Activated T-cell treated with anti-CD3 and anti-CD28 coated beads, Interleukin-2, amount 50 U/mL, for 72 hours (primary cell): ENCODE data around the gene POLR1C. TPM values are rescaled to one million over a fixed set of nuclear protein-coding genes. Genes with fewer than 3 reads are reported as not detected.
A peak's percentile ranks its signal among the peaks of the same experiment; 100 is the strongest.

Source experiments
- ATAC-seq, 2 donors: fragments of 150-1000 bp; cut with Tn5 transposase; replicated peaks in 1 of 2; 2 replicates each; pipeline ENCODE4 v1.10.0; 2021; ENCODE audit warnings: moderate library complexity in 2 of 2, mild to moderate bottlenecking in 1 of 2
- DNase-seq, 2 donors: peaks; one replicate each; pipeline ENCODE4 v3.0.0; 2021 to 2022; ENCODE audit warnings: mixed read lengths in 1 of 2
- H3K27ac Mint-ChIP-seq: one replicate; pipeline ENCODE4 v1.8.0; 2022; ENCODE audit warnings: mild to moderate bottlenecking, moderate library complexity, mixed read lengths
- H3K27me3 Mint-ChIP-seq: one replicate; pipeline ENCODE4 v1.8.0; 2022; ENCODE audit warnings: low read depth, mixed read lengths
- H3K36me3 Mint-ChIP-seq, 2 donors: one replicate each; pipeline ENCODE4 v1.8.0; 2022; ENCODE audit warnings: mixed read lengths in 2 of 2, mild to moderate bottlenecking in 1 of 2; ENCODE audit not compliant: insufficient read depth in 2 of 2
- H3K4me1 Mint-ChIP-seq: one replicate; pipeline ENCODE4 v1.8.0; 2022; ENCODE audit warnings: low read depth, mixed read lengths
- H3K4me3 Mint-ChIP-seq, 2 donors: one replicate each; pipeline ENCODE4 v1.8.0; 2022; ENCODE audit warnings: mild to moderate bottlenecking in 2 of 2, mixed read lengths in 2 of 2, moderate library complexity in 2 of 2
- H3K9me3 Mint-ChIP-seq, 2 donors: one replicate each; pipeline ENCODE4 v1.8.0; 2022; ENCODE audit warnings: mixed read lengths in 2 of 2
- total RNA-seq, 2 donors: library from RNA; stranded (reverse); gene quantifications; one replicate each; pipeline ENCODE4 v1.2.3, GENCODE V29; 2022

POLR1C gene
- total RNA-seq, 2 donors from 2014 or later, result 39.1 to 42.4 TPM

DNA sequence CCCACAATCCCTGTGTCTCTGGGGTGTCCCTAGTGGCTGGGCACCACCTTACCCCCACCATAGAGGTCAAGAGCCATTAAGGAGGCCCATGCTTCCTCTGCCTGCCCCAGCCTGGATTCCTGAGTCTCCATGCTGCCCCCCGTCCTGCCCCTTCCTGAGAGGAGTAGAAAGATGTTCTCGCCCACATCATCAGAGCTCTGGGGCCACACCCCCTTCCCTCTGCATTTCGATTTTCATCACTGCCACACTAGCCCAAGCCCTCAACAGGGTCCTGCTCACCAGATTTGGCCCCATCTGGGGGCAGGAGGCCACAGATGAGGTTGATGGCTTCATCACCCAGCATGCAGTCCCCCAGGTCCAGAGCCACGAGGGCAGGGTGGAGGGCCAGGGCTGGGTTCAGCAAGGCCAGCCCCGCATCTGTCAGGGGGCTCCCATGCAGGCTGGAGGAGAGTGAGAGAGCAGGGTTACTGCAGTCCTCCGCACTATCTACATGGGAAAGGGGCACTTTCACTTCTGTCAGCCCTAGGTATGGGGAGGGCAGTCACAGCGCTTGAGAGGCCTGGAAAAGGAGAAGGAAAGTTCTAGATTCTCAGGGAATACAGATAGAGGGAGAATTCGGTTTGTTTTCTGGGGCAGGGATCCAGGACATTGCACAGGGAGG lies 8.3 kb upstream of the POLR1C start:
- H3K4me1 Mint-ChIP-seq, result peaks cover 21% of the 10 kb centered on the region
- peaks cover 4% of the 10 kb centered on the region in 2 donors for H3K36me3 Mint-ChIP-seq
- peak overlapping the region; percentile 69 to 76 for H3K4me3 Mint-ChIP-seq
- ATAC-seq (no peak), DNase-seq (no peak)
- H3K9me3 Mint-ChIP-seq, result no peaks in the 10 kb centered on the region
- H3K27ac Mint-ChIP-seq, result no peak overlapping the region
- H3K27me3 Mint-ChIP-seq, result peaks cover 23% of the 10 kb centered on the region

DNA sequence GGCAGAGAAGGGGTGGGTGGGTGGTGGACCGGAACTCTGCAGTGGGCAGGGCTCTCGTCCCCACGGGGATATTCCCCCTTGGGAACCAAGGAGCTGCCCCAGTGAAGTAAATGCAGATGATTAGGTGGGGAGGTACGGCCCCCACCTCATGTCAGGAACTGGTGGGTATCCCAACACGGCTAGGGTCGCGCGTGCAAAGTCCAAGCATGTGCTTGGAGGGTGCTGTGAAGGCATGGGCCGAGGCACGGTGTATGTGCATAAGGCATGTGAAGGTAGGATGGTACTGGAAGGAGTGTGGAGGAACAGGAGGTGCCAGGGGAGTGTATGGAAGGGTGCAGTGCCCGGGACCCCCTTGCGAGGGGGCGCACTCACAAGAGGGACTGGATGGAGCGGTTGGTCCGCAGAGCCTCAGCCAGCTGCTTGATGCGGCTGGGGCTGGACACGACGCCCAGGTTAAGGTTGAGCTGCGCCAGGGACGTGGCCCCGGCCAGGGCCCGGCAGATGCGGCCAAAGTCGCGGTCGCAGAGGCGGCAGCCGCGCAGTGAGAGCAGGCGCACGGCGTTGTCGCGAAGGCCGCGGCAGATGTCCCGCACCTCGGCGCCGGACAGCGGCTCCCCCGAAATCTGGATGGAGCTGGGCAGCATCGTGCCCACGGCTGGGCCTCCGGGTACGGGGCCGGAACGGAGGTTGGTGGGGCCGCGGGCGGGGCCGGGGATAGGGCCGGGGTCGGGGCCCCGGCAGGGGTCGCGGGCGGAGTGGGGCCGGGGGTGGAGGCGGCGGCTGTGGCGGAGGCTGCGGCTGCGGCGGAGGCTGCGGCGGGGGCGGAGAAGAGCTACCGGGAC lies 7.5 kb upstream of the POLR1C start:
- no peaks in the 10 kb centered on the region for H3K9me3 Mint-ChIP-seq
- DNase-seq, result no peak
- H3K36me3 Mint-ChIP-seq, result peaks cover 4% of the 10 kb centered on the region in 2 donors
- peak overlapping the region; percentile 73 to 79 for H3K4me3 Mint-ChIP-seq
- peaks cover 21% of the 10 kb centered on the region for H3K4me1 Mint-ChIP-seq
- peaks cover 23% of the 10 kb centered on the region for H3K27me3 Mint-ChIP-seq
- peak overlapping the region; percentile 5 for H3K27ac Mint-ChIP-seq
- ATAC-seq, result peak; percentile 5 to 6

DNA sequence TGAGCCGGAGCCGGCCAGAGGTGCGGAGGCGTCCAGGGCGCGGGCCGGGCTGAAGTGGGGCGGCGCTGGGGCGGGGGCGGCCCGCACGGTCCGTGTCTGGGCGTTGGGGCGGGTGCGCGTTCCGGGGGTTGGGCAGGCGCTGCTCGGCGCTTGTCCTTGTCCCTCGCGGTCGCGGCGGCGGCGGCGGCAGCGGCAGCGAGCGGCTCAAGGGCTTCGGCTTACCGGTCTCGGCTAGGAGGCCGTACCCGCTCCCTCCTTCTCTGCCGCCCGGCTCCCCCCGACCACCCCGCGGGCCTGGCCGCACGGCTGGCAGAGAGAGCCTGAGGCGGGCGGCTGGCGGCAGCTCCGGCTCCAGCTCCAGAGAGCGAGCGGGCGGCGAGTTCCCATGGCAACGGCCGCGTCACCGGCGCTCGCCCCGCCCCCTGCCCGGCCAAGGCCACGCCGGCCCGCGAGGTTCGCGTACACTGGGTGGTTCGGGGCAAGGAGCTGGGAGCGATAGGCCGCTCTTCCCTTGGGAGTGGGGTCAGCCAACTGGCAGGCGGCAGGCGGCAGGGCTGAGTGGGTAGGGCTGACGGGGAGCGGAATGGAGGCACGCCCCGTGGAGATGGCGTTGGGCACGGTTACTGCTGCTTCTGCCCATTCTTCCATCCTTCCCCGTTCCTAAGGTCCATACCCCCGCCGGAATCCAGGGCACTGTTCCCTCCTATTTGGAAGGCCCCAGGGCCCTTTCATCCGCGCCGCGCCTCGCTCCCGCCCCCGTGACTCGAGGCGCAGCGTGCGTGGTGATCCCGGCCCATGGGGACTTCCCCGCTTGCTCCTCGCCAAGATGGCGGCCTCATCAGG lies 6.7 kb upstream of the POLR1C start, which contains the start of gene LRRC73:
Gene LRRC73, minus strand, starts transcription at position 363 of the 843 bp plus-strand sequence. CDS start 561 bp downstream, outside the sequence.
- peak; percentile 84 to 88 for DNase-seq
- Mint-ChIP-seq H3K27me3 (peaks cover 23% of the 10 kb centered on the region), H3K27ac (peak within 1 kb of the TSS; percentile 5), H3K36me3 (peaks cover 5 to 6% of the 10 kb centered on the region in 2 donors), H3K4me1 (peaks cover 21% of the 10 kb centered on the region), H3K4me3 (peak within 1 kb of the TSS; percentile 79), H3K9me3 (no peaks in the 10 kb centered on the region)
- peak; percentile 78 to 81 for ATAC-seq

- no peaks in the 10 kb centered on the region for H3K9me3 Mint-ChIP-seq
- peaks cover 5 to 7% of the 10 kb centered on the region in 2 donors for H3K36me3 Mint-ChIP-seq
- DNase-seq (no peak), ATAC-seq (no peak)
- H3K4me3 Mint-ChIP-seq, result peak overlapping the region; percentile 71 to 79
- peaks cover 21% of the 10 kb centered on the region for H3K4me1 Mint-ChIP-seq
- no peak overlapping the region for H3K27ac Mint-ChIP-seq
- H3K27me3 Mint-ChIP-seq, result peaks cover 23% of the 10 kb centered on the region
Measured at GRCh38 chr6:43510827-43511163, 6.1 kb upstream of the POLR1C start.

DNA sequence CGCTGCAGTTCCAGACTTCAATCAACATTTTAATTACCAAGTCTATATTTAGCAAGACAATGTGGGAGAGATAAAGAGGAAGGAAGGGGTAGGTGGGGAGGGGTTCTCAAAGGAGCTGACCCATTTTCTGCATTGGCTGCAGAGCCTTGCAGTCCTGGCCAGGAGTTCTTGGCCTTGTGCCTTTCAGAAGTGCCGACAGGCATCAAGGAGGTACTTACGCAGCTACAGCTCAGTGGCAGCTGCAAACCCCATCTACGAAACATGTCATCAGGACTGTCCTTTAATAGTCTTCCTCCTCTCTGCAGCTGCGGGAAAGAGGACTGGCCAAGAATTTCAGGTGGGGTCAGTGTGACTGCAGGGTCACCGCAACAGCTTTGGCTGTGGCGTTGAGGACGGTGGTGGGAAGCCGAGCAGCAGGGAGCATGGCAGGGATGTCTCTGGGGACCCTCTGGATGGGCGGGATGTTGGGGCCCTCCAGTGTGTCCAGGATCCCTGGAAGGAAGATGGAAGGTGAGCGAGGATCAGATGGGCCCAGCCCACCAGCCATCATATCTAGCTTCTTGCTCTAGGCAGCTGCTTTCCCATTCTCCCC lies 5.0 kb upstream of the POLR1C start:
- Mint-ChIP-seq H3K4me1 (peaks cover 17% of the 10 kb centered on the region), H3K36me3 (peaks cover 5 to 7% of the 10 kb centered on the region in 2 donors), H3K4me3 (no peak overlapping the region), H3K27ac (no peak overlapping the region), H3K9me3 (no peaks in the 10 kb centered on the region), H3K27me3 (peaks cover 23% of the 10 kb centered on the region)
- DNase-seq, result no peak
- no peak for ATAC-seq

DNA sequence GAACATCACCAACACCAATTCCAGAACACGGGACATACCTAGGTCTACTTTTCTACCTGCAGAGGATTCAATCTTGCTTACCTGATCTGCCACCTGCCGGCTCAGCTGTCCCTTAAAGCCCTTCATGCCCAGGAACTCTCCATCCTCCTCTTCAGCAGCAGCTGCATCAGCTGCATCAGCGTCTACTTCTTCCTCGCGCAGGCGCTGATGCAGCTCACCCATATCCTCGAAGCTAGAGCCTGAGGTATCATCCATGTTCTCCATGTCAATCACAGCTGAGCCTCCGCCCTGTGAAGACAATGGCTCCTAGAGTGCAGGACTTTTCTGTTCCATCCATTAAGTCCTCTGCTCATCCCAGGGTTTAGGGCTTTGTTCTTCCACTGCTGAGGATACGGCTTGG lies 1.1 kb upstream of the POLR1C start:
- ATAC-seq (no peak), DNase-seq (no peak)
- Mint-ChIP-seq H3K4me3 (no peak overlapping the region), H3K27me3 (no peaks in the 10 kb centered on the region), H3K36me3 (peaks cover 4 to 6% of the 10 kb centered on the region in 2 donors), H3K4me1 (peaks cover 5% of the 10 kb centered on the region), H3K9me3 (no peaks in the 10 kb centered on the region), H3K27ac (no peak overlapping the region)

DNA sequence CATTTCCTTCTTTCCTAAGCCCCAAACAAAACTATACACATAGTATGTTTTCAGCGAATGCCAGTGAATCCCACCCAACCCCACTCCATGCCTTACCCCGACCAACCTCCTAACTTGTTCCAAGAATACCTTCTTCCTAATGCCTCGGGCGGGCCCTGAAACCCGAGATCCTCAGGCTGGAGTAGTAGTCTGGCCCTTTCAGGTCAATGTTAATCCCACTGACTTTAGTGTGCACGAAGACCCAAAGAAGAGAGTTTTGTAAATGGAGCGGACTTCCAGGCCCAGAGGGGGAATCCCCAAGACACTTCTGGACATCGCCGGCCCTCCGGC lies 557 bp upstream of the POLR1C start:
- DNase-seq (no peak), ATAC-seq (peak in 1 of 2 donors; percentile 2)
- Mint-ChIP-seq H3K4me1 (peaks cover 5% of the 10 kb centered on the region), H3K36me3 (peaks cover 4 to 6% of the 10 kb centered on the region in 2 donors), H3K4me3 (no peak overlapping the region), H3K9me3 (no peaks in the 10 kb centered on the region), H3K27ac (no peak overlapping the region), H3K27me3 (no peaks in the 10 kb centered on the region)

DNA sequence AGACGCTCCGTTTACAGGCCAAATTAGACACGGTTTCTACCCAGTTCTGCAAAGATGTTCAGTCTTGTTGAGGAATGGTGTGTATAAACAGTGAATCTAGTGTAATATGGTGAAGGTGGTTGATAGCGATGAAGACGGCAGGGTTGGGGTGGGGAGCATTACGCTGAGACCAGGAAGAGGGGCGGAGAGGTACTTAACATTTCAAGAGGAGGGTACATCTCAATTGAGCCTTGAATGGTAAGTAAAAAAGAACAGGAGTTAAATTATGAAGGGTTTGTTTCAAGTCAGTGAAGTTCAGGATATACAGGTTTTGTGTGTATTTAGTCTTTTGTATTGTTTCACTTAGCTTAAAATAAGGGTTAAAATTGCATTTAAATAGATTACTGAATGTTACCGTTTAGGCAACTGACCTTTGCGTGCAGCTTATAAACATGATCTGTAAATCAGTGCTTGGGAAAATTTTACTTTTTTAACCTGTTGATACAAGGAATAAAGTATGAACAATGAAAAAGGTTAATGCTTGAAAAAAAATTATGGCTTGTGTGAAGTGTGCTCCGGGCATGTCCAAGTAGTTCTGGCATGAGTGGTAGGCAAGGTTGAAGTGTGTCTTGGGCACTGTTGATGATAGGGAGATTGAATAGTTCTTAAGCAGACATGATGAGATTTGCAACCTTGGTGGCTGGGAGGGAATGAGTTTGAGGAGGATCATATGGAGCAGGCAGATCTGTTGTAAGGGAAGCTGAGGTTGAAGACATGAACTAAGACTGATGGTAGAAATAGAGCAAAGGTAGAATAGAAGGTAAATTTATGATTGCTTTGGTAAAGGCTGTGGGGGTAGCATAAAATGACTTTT lies 842 bp downstream of the POLR1C start:
- no peaks in the 10 kb centered on the region for H3K27me3 Mint-ChIP-seq
- H3K27ac Mint-ChIP-seq, result no peak overlapping the region
- H3K4me1 Mint-ChIP-seq, result peaks cover 5% of the 10 kb centered on the region
- peaks cover 6% of the 10 kb centered on the region in 2 donors for H3K36me3 Mint-ChIP-seq
- H3K9me3 Mint-ChIP-seq, result no peaks in the 10 kb centered on the region
- no peak overlapping the region for H3K4me3 Mint-ChIP-seq
- ATAC-seq (peak in 1 of 2 donors; percentile 12), DNase-seq (no peak)

GRCh38 chr6:43520097-43520496 lies 3.2 kb downstream of the POLR1C start:
- Mint-ChIP-seq H3K27ac (peak overlapping the region; percentile 9), H3K4me1 (no peaks in the 10 kb centered on the region)

DNA sequence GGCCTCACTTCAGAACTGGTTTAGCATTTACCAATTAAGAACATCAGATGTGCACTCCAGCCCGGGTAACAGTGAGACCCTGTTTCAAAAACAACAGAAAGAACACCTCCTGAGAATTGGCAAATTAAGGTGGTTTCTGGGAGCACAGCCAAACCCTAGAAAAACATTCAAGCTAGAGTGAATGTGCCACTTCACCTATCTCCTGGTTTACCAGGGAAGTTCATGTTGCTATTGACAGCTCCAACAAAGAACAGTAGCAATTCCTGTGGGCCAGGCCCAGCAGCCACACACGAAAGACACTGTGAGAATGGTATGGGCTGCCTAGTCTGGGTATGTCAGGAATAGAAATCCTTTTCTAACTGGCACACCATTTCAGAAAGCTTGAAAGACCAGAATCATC lies 4.9 kb downstream of the POLR1C start:
- H3K9me3 Mint-ChIP-seq, result no peaks in the 10 kb centered on the region
- H3K27me3 Mint-ChIP-seq, result no peaks in the 10 kb centered on the region
- no peaks in the 10 kb centered on the region for H3K4me1 Mint-ChIP-seq
- no peak overlapping the region for H3K4me3 Mint-ChIP-seq
- DNase-seq, result no peak
- no peak overlapping the region for H3K27ac Mint-ChIP-seq
- no peak for ATAC-seq
- peaks cover 9 to 25% of the 10 kb centered on the region in 2 donors for H3K36me3 Mint-ChIP-seq

More at GRCh38 chr6:43520097-43520496, 3.2 kb downstream of the POLR1C start:
- Mint-ChIP-seq H3K27me3 (no peaks in the 10 kb centered on the region), H3K9me3 (no peaks in the 10 kb centered on the region), H3K36me3 (peaks cover 8 to 16% of the 10 kb centered on the region in 2 donors), H3K4me3 (no peak overlapping the region)
- DNase-seq, result no peak
- no peak for ATAC-seq

GRCh38 chr6:43522547-43523261 lies 5.8 kb downstream of the POLR1C start:
- Mint-ChIP-seq H3K9me3 (no peaks in the 10 kb centered on the region), H3K27me3 (no peaks in the 10 kb centered on the region), H3K36me3 (peaks cover 12 to 34% of the 10 kb centered on the region in 2 donors), H3K4me1 (no peaks in the 10 kb centered on the region), H3K27ac (no peak overlapping the region), H3K4me3 (no peak overlapping the region)
- ATAC-seq (peak in 1 of 2 donors; percentile 2), DNase-seq (no peak)
